ENCODE results near the gene NOS1AP. TPM values are rescaled to one million over a fixed set of nuclear protein-coding genes. Genes with fewer than 3 reads are reported as not detected.

Gene NOS1AP
- total and polyA plus RNA-seq, 12 donors, result 0.37 to 12.0 (median 3.1) TPM

GRCh38 chr1:162232034-162232711, 162.7 kb downstream of the NOS1AP start:
- Histone ChIP-seq H3K27me3 (no peaks in the 10 kb centered on the region), H3K9me3 (replicated peaks in 1 of 3) (no peaks in the 10 kb centered on the region), H3K36me3 (replicated peaks in 1 of 2) (no peaks in the 10 kb centered on the region), H3K27ac (no peak overlapping the region), H3K4me3 (no peak overlapping the region), H3K4me1 (replicated peaks in 1 of 2) (peaks cover 0 to 7% of the 10 kb centered on the region in 2 donors)
- intact Hi-C loops (cut with DNase I), result no loop called here
- DNase-seq, result no peak
- 76 to 88% (median 82%) methylated on average over 3 of the region's 3 CpGs for WGBS, 4 donors
- TF ChIP-seq CTCF (IDR thresholded peaks at IDR 0.05), result no peak
- TF ChIP-seq POLR2A (IDR thresholded peaks at IDR 0.05), result no peak

GRCh38 chr1:162233066-162233465, 163.6 kb downstream of the NOS1AP start:
- intact Hi-C loops (cut with DNase I), result no loop called here
- no peaks in the 10 kb centered on the region for H3K36me3 ChIP-seq (replicated peaks in 1 of 2)
- H3K4me3 ChIP-seq, result no peak overlapping the region
- H3K27ac ChIP-seq, result no peak overlapping the region
- no peak for TF ChIP-seq CTCF (IDR thresholded peaks at IDR 0.05)
- no peak for TF ChIP-seq POLR2A (IDR thresholded peaks at IDR 0.05)
- no peaks in the 10 kb centered on the region for H3K9me3 ChIP-seq (replicated peaks in 1 of 3)
- DNase-seq, result no peak
- no peaks in the 10 kb centered on the region for H3K27me3 ChIP-seq
- H3K4me1 ChIP-seq (replicated peaks in 1 of 2), result peaks cover 0 to 7% of the 10 kb centered on the region in 2 donors
- WGBS, 4 donors, result 98 to 100% (median 100%) methylated on average over 1 of the region's 1 CpG

GRCh38 chr1:162233937-162234336, 164.4 kb downstream of the NOS1AP start:
- Histone ChIP-seq H3K4me1 (replicated peaks in 1 of 2) (peaks cover 0 to 7% of the 10 kb centered on the region in 2 donors), H3K27ac (no peak overlapping the region), H3K9me3 (replicated peaks in 1 of 3) (no peaks in the 10 kb centered on the region), H3K4me3 (no peak overlapping the region), H3K36me3 (replicated peaks in 1 of 2) (no peaks in the 10 kb centered on the region), H3K27me3 (no peaks in the 10 kb centered on the region)
- no peak for TF ChIP-seq CTCF (IDR thresholded peaks at IDR 0.05)
- WGBS, 4 donors, result 91 to 100% (median 98%) methylated on average over 1 of the region's 1 CpG
- intact Hi-C loops (cut with DNase I), result no loop called here
- no peak for DNase-seq

- no peak for DNase-seq
- Histone ChIP-seq H3K9me3 (replicated peaks in 1 of 3) (no peaks in the 10 kb centered on the region), H3K27me3 (no peaks in the 10 kb centered on the region), H3K4me3 (no peak overlapping the region), H3K4me1 (replicated peaks in 1 of 2) (peaks cover 0 to 7% of the 10 kb centered on the region in 2 donors), H3K36me3 (replicated peaks in 1 of 2) (no peaks in the 10 kb centered on the region), H3K27ac (no peak overlapping the region)
- TF ChIP-seq POLR2A (IDR thresholded peaks at IDR 0.05), result no peak
- no peak for TF ChIP-seq CTCF (IDR thresholded peaks at IDR 0.05)
- 89 to 98% (median 93%) methylated on average over 2 of the region's 2 CpGs for WGBS, 4 donors
- intact Hi-C loops (cut with DNase I), result no loop called here
Observed at GRCh38 chr1:162234571-162234970, 165.1 kb downstream of the NOS1AP start.
